LNCAP (cell line): Measurements from ENCODE around the gene EML1.

Source experiments
- TF ChIP-seq, protein P1 (sequence below): fragments of 450-650 bp; IDR thresholded peaks from 2 replicates; pipeline ENCODE4 v1.5.1; 2017; ENCODE audit warnings: mild to moderate bottlenecking

The EML1 gene

DNA sequence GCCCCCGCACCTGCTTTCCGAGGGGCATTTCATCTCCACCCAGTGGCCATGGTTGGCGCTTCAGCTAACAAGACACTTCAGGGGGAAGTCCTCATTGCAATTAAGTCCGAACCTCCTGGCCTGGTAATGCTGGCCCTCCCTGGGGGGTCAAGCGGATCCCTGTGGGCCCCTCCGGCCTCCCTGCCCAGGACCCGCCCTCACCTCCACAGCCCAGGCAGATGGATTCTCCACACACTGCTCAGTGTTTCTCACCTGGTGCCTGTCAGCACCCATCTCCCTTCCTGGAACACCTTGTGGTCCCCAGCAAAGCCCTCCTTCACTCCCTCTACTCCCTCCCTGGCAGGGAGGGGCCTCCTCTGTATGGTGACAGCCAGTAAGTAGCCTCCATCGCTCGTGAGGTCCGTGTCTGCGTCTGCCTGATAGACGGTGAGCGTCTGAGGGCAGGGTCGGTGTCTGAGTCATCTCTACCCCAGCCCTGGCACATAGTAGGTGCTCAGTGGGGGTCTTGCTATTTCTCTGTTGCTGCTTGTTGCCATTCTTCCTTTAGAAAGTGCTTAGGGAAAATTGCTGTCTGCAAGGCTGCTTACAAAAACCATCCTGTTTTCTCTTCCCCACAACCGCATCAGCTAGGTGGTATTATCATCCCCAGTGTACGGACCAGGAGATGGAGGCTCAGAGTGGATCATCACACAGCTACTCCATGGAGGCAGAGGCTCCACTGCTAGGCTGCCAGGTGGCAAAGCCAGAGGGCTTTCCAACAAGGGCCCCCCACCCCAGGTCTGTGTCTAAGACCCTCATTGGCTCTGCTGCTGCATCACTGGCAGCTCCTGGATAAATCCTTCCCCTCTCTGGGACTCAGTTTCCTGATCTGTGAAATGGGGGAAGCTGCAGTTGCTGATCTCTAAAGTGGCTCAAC, 39.7 kb upstream of the EML1 start:
- TF ChIP-seq, protein P1, sequence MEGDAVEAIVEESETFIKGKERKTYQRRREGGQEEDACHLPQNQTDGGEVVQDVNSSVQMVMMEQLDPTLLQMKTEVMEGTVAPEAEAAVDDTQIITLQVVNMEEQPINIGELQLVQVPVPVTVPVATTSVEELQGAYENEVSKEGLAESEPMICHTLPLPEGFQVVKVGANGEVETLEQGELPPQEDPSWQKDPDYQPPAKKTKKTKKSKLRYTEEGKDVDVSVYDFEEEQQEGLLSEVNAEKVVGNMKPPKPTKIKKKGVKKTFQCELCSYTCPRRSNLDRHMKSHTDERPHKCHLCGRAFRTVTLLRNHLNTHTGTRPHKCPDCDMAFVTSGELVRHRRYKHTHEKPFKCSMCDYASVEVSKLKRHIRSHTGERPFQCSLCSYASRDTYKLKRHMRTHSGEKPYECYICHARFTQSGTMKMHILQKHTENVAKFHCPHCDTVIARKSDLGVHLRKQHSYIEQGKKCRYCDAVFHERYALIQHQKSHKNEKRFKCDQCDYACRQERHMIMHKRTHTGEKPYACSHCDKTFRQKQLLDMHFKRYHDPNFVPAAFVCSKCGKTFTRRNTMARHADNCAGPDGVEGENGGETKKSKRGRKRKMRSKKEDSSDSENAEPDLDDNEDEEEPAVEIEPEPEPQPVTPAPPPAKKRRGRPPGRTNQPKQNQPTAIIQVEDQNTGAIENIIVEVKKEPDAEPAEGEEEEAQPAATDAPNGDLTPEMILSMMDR, result no peak

DNA sequence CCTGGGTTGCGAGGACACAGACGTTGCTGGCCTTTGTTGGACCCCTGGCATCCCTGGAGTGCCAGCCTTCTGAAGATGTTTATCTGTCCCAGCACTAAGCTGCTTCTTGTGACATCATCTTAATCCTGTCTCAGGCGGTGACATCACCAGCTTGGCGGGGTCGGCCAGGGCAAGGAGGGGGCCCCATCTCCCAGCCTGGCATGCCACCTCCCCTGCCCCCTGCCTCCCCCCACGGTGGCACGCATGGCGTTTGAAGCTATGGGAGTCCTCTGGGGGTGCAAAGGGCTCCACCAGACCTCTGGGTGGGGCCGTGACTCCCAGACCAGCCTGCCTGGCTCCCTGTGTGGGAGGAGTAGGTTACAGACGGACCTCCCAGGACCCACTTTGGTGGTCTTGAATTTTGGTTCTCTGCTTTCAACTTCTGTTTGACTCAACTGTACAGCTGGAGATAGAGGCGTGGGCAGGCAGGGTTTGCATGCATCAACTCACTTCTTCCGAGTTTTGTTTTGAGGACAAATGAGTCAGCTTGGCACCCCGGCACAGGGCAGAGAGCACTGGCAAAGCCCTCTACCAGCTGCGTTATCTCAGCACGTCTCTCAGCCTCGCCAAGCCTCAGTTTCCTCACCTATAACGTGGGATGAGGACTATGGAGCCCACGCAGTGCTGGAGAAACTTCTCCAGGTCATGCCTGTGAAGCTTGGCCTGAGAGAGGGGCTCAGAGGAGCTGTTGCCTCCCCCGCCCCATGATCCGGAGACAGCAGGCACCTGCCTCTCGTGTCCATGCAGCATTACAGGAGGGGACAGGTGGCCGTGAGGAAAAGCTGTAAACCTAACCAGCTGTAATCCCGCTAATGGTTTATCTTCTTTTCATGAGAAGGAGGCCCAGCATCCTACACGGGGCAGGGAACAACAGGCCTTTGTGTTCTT, 38.8 kb upstream of the EML1 start:
- TF ChIP-seq, protein P1, result no peak

DNA sequence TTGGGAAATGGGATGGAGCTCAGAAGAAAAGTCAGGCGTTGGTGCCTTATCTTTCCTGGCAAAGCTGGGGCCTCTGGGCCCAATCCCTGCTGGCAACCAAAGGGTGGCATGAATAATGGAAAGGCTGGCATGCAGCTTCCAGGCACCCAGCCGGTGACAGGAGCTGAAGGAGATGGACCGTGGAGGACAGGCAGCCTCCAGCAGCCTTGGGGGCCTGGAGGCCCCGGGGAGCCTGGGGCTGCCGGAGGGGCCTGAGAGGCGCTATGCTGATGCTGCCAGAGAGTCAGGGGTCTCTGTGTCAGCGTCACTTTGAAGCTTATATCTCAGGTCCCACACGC, 38.2 kb upstream of the EML1 start:
- TF ChIP-seq, protein P1, result no peak

DNA sequence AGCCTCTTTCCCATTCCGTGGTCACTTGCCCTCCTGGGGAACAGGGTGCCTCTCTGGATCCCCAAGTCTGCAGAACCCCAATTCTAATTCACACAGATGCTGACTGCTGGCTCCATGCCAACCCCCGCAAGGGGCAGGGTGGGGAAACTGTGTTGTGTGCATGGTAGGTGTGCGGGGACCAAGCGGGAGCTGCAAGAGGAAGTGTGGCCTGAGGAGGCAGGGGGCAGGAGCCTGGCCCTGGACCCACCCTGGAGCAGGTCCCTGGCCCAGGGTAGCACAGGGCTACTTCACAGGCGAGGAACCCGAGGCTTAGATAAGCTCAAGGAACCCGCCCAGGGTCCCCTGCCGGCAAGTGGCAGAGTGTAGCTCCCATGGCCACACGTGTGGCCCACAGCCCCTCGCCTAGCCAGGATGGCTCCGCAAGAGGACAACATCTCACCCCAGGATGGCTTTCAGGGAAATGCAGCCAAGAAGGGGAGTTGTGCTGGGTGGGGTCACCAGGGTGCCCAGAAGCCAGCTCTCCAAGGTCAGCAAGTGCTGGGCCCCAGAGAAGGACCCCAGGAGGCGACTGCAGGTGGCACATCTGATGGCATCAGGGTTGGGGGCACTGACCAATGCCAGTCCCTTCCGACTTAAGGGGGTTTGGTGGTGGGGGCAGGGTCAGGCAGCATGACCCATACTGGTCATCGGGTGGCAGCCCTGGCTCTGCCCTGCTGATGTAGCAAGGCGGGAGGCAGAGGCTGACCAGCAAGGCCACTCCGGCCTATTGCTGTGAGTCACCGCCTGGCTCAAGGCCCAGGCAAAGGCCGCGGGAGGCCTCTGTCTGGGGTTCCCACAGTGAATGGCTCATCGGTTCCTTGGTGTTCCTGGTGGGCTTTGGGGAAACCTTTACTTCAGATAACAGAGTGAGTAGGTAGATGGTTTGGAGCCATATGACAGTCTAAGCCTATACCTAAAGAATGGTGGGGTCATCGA, 37.3 kb upstream of the EML1 start:
- TF ChIP-seq, protein P1, result no peak

DNA sequence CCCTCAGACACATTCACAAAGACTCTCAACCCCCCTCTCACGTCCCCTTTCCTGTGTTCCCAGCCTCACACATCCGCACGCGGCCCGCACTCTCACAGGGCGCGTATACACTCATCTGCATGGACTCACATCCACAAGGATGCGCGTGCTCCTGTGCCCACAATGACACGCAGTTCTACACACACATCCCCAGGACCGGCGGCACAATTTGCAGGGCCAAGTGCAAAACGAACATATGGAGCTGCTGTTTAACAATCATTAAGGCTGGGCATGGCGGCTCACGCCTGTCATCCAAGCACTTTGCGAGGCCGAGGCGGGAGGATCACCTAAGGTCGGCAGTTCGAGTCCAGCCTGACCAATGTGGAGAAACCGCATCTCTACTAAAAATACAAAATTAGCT, 36.4 kb upstream of the EML1 start:
- TF ChIP-seq, protein P1, result no peak

DNA sequence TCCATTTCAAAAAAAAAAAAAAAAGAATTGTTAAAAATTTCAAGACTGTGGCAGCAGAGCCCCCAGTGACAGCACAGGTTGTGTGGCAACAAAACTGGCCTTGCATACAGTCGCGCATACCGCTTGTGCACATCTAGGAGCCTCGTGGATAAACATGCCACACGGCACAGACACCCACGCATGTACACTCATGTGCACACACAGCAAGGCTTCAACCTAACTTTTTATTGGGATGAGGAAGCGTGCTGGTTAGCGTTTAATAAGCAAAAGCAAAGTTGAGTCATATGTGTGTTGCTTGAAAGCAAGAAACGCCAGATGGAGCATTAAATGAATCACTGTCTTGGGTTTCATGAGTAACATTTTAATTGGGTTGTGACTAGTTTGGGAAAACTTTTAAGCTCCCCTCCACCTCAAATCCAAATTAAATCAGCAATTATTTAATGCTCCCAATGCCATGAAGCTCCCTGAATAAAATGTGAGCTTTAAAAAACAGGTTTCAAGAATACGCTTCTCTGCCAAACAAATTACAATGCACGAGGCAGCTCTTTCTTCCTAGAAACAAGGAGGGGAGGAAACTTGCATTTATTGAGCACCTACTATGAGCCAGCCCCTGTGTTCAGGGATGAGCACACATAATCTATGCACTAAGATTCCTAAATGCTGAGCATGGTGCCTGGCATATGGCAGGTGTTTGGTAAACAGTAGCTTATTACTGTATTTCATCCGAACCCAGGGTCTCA, 35.7 kb upstream of the EML1 start:
- TF ChIP-seq, protein P1, result no peak
